ENCODE data around the gene CHD3. TPM values are rescaled to one million over a fixed set of nuclear protein-coding genes. Genes with fewer than 3 reads are reported as not detected.
A peak's percentile ranks its signal among the peaks of the same experiment; 100 is the strongest.
"Not testable (repeated sequence)": the region's sequence is repeated elsewhere in the genome, so short reads cannot be mapped to it uniquely, and the experiment has no call there.

The CHD3 gene
- total RNA-seq, 1 donor: 111 TPM

DNA sequence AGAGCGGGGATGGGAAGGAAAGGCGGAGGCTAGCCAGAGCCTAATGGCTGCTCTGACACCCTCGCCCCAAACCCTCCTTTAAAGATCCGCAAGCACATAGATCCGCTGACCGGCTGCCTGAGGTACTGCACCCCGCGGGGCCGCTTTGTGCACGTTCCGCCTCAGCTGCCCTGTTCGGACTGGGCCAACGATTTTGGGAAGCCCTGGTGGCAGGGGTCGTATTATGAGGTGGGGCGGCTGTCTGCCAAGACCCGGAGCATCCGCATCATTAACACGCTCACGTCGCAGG is 30.1 kb upstream of the CHD3 start:
- H3K4me3 ChIP-seq (ENCODE audit: low read depth, low read length): peak overlapping the region; percentile 82
- TF ChIP-seq, protein P1, sequence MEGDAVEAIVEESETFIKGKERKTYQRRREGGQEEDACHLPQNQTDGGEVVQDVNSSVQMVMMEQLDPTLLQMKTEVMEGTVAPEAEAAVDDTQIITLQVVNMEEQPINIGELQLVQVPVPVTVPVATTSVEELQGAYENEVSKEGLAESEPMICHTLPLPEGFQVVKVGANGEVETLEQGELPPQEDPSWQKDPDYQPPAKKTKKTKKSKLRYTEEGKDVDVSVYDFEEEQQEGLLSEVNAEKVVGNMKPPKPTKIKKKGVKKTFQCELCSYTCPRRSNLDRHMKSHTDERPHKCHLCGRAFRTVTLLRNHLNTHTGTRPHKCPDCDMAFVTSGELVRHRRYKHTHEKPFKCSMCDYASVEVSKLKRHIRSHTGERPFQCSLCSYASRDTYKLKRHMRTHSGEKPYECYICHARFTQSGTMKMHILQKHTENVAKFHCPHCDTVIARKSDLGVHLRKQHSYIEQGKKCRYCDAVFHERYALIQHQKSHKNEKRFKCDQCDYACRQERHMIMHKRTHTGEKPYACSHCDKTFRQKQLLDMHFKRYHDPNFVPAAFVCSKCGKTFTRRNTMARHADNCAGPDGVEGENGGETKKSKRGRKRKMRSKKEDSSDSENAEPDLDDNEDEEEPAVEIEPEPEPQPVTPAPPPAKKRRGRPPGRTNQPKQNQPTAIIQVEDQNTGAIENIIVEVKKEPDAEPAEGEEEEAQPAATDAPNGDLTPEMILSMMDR (IDR thresholded peaks at IDR 0.05; ENCODE audit: insufficient read depth, low read depth, low read length): peak; percentile 41
- DNase-seq (ENCODE audit: low read depth): peak; percentile 42

DNA sequence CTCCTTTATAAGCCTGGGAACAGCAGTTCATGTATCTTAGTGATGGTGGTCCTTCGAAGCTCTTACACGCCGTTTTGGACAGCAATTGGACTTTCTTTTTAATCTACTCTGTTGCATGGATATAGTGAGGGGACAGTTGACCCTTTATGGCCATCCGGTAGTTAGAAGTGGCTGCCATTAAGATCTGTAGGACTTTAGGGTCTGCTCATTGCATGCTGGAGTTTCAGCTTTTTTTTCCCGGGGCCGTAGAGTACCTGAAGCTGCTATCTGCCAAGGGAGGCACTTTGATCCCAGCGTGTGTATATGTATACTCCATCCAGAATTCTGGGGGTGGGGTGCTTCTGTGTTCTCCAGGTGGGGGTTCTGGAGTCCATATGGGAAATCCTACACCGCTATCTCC is 29.6 kb upstream of the CHD3 start:
- DNase-seq (ENCODE audit: low read depth): no peak
- TF ChIP-seq, protein P1 (IDR thresholded peaks at IDR 0.05; ENCODE audit: insufficient read depth, low read depth, low read length): no peak
- H3K4me3 ChIP-seq (ENCODE audit: low read depth, low read length): peak overlapping the region; percentile 82

DNA sequence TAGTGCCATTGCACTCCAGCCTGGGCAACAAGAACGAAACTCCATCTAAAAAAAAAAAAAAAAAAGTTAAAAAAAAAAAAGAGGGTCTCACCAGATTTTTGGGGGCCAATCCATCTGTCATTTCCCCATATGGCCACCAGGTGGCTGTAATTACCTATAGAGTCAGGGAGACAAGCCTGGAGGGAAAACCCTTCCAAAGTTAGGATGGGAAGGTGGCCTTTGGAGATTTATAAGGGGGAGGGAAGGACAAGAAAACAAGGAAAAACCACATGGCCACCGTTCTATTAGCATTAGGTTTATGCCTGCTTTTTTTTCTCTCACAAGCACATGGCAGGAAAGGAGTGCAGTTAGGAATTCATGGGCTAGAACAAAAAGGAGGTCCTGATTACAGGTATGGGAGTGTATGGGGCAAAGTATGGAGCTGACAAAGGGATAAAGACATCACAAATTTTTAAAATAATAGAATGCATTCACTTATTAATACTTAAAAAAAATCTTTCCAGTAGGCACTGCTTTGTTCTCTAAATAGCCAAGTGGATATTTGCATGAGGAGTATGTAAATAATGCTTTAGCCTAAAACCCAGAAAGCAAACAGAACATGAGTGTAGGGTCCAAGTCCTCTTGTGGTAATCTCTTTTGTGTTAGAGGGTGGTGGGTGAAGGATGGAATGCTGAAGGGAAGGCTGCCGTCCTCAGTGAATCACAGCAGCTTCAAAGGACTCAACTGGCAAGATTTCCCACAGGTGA is 25.7 kb upstream of the CHD3 start:
- H3K4me3 ChIP-seq (ENCODE audit: low read depth, low read length): no peak overlapping the region
- TF ChIP-seq, protein P1 (IDR thresholded peaks at IDR 0.05; ENCODE audit: insufficient read depth, low read depth, low read length): peak; percentile 67
- peak; percentile 58 for DNase-seq (ENCODE audit: low read depth)

DNA sequence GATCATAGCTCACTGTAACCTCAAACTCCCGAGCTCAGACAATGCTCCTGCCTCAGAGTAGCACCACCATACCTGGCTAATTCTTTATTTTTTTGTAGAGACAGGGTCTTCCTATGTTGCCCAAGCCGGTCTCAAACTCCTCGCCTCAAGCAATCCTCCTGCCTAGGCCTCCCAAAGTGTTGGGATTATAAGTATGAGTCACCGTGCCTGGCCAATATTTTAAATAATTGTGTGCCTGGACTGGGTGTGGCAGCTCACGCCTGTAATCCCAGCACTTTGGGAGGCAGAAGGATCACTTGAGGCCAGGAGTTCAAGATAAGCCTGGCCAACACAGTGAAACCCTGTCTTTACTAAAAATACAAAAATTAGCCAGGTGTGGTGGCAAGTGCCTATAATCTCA is 24.2 kb upstream of the CHD3 start:
- not testable (repeated sequence) for DNase-seq (ENCODE audit: low read depth); H3K4me3 ChIP-seq (ENCODE audit: low read depth, low read length)

DNA sequence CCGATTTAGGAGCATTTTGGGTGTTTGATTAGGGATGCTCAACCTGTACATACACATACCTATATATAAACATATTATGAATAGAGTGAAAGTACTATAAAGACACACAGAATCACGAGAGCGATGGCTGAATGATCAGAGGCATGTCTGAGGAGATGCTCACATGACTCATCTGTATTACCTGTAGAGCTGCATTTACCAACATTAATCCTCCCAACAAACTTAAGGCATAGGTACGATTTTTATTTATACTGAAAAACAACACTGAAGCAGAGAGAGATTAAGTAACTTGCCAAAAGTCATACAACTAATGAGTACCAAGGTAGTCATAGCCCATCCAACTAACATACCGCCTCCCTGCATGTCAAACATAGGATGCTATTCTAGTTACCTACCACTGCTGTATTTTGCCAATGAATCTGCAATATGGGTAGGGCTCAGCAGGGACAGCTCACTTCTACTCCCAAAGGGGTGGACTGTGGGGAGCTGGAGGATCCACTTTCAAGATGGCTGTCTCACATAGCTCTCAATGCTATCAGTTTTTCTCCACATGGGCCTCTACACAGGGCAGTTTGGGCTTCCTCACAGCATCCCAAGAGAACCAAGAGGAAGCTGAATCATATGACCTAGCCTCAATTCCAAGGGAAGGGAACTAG is 23.5 kb upstream of the CHD3 start:
- DNase-seq (ENCODE audit: low read depth): no peak
- H3K4me3 ChIP-seq (ENCODE audit: low read depth, low read length): no peak overlapping the region
- TF ChIP-seq, protein P1 (IDR thresholded peaks at IDR 0.05; ENCODE audit: insufficient read depth, low read depth, low read length): no peak

DNA sequence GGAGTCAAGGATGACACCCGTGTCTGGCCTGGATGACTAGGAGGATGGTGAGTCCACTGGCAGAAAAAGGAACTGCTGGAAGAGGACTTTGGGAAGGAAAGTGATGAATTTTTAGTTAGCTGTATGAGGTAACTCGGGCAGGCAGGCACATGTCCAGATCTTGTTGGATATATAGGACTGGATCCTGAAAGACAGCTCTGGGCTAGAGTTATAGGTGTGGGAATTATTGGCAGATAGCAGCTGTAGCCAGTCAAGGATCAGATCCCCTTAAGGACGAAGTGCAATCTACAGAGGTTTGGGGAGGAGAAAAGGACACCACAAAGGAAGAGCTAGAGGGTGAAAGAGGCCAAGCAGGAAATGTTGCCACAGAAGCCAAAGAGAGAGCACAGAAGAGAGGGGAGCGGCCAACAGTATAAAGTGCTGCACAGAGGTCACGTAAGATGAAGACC is 20.7 kb upstream of the CHD3 start:
- TF ChIP-seq, protein P1 (IDR thresholded peaks at IDR 0.05; ENCODE audit: insufficient read depth, low read depth, low read length): no peak
- no peak overlapping the region for H3K4me3 ChIP-seq (ENCODE audit: low read depth, low read length)
- no peak for DNase-seq (ENCODE audit: low read depth)

DNA sequence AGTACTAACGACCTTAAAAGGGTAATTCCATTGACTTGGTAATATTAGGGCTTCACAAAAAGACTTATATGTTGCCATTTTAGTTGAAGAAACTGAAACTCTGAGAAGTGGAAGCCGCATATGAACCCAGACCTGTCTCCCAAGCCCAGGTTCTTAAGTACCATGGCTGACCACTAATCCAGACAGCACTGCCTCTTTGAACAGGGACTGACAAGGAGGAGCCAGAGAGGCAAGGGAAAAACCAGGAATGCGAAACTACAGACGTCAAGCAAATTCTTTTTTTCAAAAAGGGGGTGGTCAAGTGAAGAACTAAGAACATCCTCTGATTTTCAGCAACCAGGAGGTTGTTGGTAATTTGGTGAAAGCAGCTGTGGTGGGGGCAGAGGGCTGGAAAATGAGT is 15.5 kb upstream of the CHD3 start:
- TF ChIP-seq, protein P1 (IDR thresholded peaks at IDR 0.05; ENCODE audit: insufficient read depth, low read depth, low read length): no peak
- H3K4me3 ChIP-seq (ENCODE audit: low read depth, low read length): no peak overlapping the region
- DNase-seq (ENCODE audit: low read depth): peak; percentile 40
